Measurements from ENCODE around the gene ITPRIPL1.

DNA sequence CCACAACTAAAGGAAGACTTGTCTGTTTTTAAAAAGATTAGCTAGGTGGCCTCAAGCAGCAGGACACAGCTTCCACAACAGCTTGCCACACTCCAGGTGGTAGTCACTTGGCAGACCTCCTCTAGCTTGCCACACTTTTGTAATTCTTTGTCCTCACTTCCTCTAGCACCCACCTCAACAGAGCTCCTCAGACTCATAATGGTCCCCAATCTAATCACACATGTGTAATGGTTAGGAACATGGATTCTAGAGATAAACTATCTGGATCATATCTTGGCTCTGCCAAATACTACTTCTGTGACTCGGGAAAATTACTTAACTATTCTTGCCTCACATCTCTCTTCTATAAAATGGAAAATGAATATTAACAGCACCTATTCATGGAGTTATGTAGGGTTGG is 23.3 kb upstream of the ITPRIPL1 start:
- TF ChIP-seq, protein P1, sequence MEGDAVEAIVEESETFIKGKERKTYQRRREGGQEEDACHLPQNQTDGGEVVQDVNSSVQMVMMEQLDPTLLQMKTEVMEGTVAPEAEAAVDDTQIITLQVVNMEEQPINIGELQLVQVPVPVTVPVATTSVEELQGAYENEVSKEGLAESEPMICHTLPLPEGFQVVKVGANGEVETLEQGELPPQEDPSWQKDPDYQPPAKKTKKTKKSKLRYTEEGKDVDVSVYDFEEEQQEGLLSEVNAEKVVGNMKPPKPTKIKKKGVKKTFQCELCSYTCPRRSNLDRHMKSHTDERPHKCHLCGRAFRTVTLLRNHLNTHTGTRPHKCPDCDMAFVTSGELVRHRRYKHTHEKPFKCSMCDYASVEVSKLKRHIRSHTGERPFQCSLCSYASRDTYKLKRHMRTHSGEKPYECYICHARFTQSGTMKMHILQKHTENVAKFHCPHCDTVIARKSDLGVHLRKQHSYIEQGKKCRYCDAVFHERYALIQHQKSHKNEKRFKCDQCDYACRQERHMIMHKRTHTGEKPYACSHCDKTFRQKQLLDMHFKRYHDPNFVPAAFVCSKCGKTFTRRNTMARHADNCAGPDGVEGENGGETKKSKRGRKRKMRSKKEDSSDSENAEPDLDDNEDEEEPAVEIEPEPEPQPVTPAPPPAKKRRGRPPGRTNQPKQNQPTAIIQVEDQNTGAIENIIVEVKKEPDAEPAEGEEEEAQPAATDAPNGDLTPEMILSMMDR (IDR thresholded peaks at IDR 0.05) = no peak
- TF ChIP-seq RAD21 (IDR thresholded peaks at IDR 0.05; ENCODE audit: low read length) (no peak), POLR2AphosphoS5 (IDR thresholded peaks at IDR 0.05; ENCODE audit: low read depth, low read length) (no peak), EP300 (IDR thresholded peaks at IDR 0.05; ENCODE audit: borderline replicate concordance in 1 of 2, low read depth in 1 of 2, low read length in 1 of 2) (no peak), EZH2phosphoT487 (IDR thresholded peaks at IDR 0.05; ENCODE audit: borderline replicate concordance, low read depth) (no peak), TEAD4 (IDR thresholded peaks at IDR 0.05; ENCODE audit: borderline replicate concordance, insufficient read depth) (no peak)
- TF ChIP-seq, protein P2, sequence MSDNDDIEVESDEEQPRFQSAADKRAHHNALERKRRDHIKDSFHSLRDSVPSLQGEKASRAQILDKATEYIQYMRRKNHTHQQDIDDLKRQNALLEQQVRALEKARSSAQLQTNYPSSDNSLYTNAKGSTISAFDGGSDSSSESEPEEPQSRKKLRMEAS (IDR thresholded peaks at IDR 0.05; ENCODE audit: low read depth) = no peak
